Measurements from ENCODE around the gene ADGRG6. TPM values are rescaled to one million over a fixed set of nuclear protein-coding genes. Genes with fewer than 3 reads are reported as not detected.

ADGRG6 gene
- total and polyA plus RNA-seq, 10 of the 15 experiments (the other 5 are each of a cell fraction or from before 2014, with no cell fraction given): 0.01 to 0.24 (median 0.13) TPM; not detected in 7

- RAD21 ChIA-PET (ENCODE audit: unreplicated experiment): no interaction called here
- WGBS (ENCODE audit: insufficient coverage, insufficient replicate concordance, low lambda C conversion rate, missing lambda C conversion rate): 43% methylated on average over 3 of the region's 3 CpGs
- intact Hi-C loops (cut with micrococcal nuclease; ENCODE audit: unreplicated experiment): no loop called here
- Histone ChIP-seq H3K9me3 (replicated peaks; ENCODE audit: control insufficient read depth, insufficient read depth, low read length) (no peaks in the 10 kb centered on the region), H3K36me3 (ENCODE audit: control insufficient read depth in 2 of 2, insufficient read depth in 2 of 2, low read length in 1 of 2) (no peaks in the 10 kb centered on the region), H3K4me2 (ENCODE audit: control insufficient read depth, insufficient read depth) (no peak overlapping the region), H3K27ac (ENCODE audit: control insufficient read depth, insufficient read depth) (no peak overlapping the region), H2AFZ (ENCODE audit: control insufficient read depth, low read depth, low read length) (no peak overlapping the region), H3K79me2 (ENCODE audit: control insufficient read depth, insufficient read depth, low read length) (no peaks in the 10 kb centered on the region), H3K9ac (ENCODE audit: control insufficient read depth, insufficient read depth, low read length) (no peak overlapping the region), H3K27me3 (replicated peaks in 1 of 2; ENCODE audit: control insufficient read depth in 2 of 2, insufficient read depth in 2 of 2, low read length in 1 of 2) (no peaks in the 10 kb centered on the region; a peak in 1 of 4 replicates), H4K20me1 (ENCODE audit: control insufficient read depth, insufficient read depth) (no peaks in the 10 kb centered on the region), H3K4me3 (no peak overlapping the region), H3K4me1 (ENCODE audit: control insufficient read depth, insufficient read depth, low read length) (no peaks in the 10 kb centered on the region)
- in situ Hi-C loops (cut with MboI): no loop called here
- SMC1A ChIA-PET (ENCODE audit: uncharacterized antibody, unreplicated experiment): no interaction called here
- no peak for TF ChIP-seq BACH1 (IDR thresholded peaks at IDR 0.05; ENCODE audit: borderline replicate concordance)
- TF ChIP-seq BMI1 (IDR thresholded peaks at IDR 0.05; ENCODE audit: borderline replicate concordance): no peak
- TF ChIP-seq, protein P1, sequence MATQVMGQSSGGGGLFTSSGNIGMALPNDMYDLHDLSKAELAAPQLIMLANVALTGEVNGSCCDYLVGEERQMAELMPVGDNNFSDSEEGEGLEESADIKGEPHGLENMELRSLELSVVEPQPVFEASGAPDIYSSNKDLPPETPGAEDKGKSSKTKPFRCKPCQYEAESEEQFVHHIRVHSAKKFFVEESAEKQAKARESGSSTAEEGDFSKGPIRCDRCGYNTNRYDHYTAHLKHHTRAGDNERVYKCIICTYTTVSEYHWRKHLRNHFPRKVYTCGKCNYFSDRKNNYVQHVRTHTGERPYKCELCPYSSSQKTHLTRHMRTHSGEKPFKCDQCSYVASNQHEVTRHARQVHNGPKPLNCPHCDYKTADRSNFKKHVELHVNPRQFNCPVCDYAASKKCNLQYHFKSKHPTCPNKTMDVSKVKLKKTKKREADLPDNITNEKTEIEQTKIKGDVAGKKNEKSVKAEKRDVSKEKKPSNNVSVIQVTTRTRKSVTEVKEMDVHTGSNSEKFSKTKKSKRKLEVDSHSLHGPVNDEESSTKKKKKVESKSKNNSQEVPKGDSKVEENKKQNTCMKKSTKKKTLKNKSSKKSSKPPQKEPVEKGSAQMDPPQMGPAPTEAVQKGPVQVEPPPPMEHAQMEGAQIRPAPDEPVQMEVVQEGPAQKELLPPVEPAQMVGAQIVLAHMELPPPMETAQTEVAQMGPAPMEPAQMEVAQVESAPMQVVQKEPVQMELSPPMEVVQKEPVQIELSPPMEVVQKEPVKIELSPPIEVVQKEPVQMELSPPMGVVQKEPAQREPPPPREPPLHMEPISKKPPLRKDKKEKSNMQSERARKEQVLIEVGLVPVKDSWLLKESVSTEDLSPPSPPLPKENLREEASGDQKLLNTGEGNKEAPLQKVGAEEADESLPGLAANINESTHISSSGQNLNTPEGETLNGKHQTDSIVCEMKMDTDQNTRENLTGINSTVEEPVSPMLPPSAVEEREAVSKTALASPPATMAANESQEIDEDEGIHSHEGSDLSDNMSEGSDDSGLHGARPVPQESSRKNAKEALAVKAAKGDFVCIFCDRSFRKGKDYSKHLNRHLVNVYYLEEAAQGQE (IDR thresholded peaks at IDR 0.05; ENCODE audit: low read depth, low read length): no peak
- TF ChIP-seq MXI1 (IDR thresholded peaks at IDR 0.05; ENCODE audit: low read depth, low read length): no peak
- no peak for TF ChIP-seq NBN (IDR thresholded peaks at IDR 0.05)
- no peak for TF ChIP-seq MYC (IDR thresholded peaks at IDR 0.05; ENCODE audit: insufficient read depth, insufficient read length, insufficient replicate concordance, low read length, severe bottlenecking)
- TF ChIP-seq NFXL1 (IDR thresholded peaks at IDR 0.05; ENCODE audit: borderline replicate concordance): no peak
- TF ChIP-seq ZNF687 (IDR thresholded peaks at IDR 0.05): no peak
- TF ChIP-seq ZNF274 (IDR thresholded peaks at IDR 0.05; ENCODE audit: insufficient read depth, insufficient read length): no peak
- TF ChIP-seq TCF7 (IDR thresholded peaks at IDR 0.05; ENCODE audit: borderline replicate concordance): no peak
- no peak for TF ChIP-seq MYB (IDR thresholded peaks at IDR 0.05; ENCODE audit: borderline replicate concordance, low read depth, low read length)
- TF ChIP-seq RB1 (IDR thresholded peaks at IDR 0.05; ENCODE audit: borderline replicate concordance): no peak
- no peak for TF ChIP-seq YY1 (IDR thresholded peaks at IDR 0.05; ENCODE audit: low read depth, low read length)
- no peak for TF ChIP-seq MTA2 (IDR thresholded peaks at IDR 0.05; ENCODE audit: low read depth)
- no peak for TF ChIP-seq NFIC (IDR thresholded peaks at IDR 0.05; ENCODE audit: low read depth, low read length)
- no peak for TF ChIP-seq RFX5 (IDR thresholded peaks at IDR 0.05; ENCODE audit: low read depth, low read length)
- TF ChIP-seq ETV6 (conservative IDR thresholded peaks at IDR 0.05 in 1 of 2, IDR thresholded peaks at IDR 0.05 in 1 of 2; ENCODE audit: borderline replicate concordance in 1 of 2, low read depth in 1 of 2): no peak
- no peak for TF ChIP-seq BHLHE40 (IDR thresholded peaks at IDR 0.05; ENCODE audit: borderline replicate concordance in 1 of 2, low read depth in 2 of 2, low read length in 1 of 2)
- CTCF ChIA-PET: no interaction called here
- ATAC-seq (no peak), DNase-seq (ENCODE audit: low read depth, low spot score) (no peak), FAIRE-seq (no peak)
- no TSS peak for BruUV-seq (replicated peaks)
- POLR2A ChIA-PET: no interaction called here
Observed at GRCh38 chr6:142406131-142406530, 104.3 kb downstream of the ADGRG6 start.
